DMS79 treated with DMSO at 0.1 percent for 48 hours (cell line): Measurements from ENCODE around the gene NRIP2.

ENCODE experiments used
- DNase-seq: peaks from one replicate; lab custom pipeline; 2025; lab: John Stamatoyannopoulos, UW

Gene NRIP2

GRCh38 chr12:2845280-2845679 lies 10.4 kb upstream of the NRIP2 start:
- DNase-seq: no peak

DNA sequence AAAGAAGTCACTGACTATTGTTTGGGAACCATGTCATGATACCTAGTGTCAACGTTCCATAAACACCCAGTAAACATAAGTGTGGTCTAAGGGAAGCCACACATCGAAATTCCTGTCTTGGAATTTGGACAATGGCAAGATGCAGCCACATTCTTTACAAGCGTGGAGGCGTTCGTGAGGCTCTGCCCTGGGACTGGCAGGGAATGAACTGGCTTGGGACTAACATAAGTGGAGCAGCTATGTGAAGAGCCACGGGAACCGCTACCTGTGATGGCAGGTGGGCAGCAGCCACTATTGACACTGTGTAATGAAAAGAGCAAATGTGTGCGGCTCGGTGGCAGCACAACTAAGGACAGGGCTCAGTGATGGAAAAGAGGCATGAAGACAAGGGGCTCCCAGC lies 10.0 kb upstream of the NRIP2 start:
- DNase-seq: no peak

DNA sequence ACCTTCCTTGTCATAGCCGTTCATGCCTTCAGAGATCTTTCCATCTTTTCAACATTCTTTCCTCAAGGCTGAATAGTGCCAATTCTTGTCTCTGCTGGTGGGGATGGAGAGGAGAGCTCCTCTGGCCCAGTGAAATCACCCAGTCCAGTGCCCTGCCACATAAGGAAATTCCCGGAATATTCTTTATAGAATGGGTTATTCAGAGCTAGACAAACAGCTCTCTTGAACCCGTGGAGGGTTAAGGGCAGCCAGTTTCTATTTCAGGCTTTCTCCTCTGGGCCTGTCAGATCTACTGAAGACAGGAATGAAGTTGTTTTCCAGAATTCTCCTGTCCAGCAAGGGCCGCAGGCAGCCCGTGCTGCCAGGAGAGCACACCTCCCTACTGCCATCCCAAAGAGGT lies 8.1 kb upstream of the NRIP2 start:
- no peak for DNase-seq

GRCh38 chr12:2841056-2841650 lies 6.3 kb upstream of the NRIP2 start:
- DNase-seq: peak; percentile 75

- DNase-seq: no peak
These were observed 1.7 kb upstream of the NRIP2 start for GRCh38 chr12:2836574-2836973.

GRCh38 chr12:2835691-2836403 lies 1.0 kb upstream of the NRIP2 start:
- no peak for DNase-seq

DNA sequence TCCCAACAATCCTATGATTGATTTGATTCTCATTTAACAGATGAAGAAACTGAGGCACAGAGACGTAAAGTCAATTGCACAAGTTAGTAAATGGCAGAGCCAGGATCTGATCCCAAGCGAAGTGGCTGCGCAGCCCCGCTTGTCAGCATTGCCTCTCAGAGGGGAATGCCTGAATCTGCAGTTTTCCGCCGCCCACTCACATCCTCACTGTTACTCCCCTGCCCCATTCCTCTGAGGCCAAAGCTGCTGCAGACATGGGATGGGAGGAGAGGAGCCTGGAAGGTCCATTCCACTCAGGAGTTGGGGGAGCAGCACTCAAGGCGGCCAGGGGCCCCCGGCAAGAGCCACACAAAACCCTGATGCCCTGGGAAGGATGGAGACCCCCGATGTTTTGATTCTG lies 1.0 kb downstream of the NRIP2 start:
- DNase-seq: no peak

DNA sequence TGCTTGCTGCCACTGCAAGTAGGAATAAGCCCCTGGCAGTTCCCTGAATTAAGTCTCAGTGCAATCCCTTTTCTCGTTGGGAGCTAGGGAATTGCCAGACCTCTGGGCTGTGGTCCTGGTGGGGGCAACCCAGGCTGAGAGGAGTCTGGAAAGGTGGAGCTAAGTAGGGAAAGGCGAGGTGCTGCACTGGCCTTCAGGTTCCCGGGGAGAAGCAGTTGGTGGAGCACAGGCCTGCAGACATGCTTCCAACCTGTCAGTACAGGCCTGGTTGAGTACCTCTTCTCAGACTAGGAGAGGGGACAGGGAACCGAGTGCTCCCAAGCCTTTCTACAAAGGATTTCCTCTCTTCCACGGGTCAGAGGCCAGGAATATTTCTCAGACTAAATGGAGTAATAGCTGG lies 1.5 kb downstream of the NRIP2 start:
- DNase-seq: peak; percentile 28

GRCh38 chr12:2832550-2833127 lies 2.2 kb downstream of the NRIP2 start:
- peak; percentile 6 for DNase-seq

GRCh38 chr12:2829275-2829674 lies 5.6 kb downstream of the NRIP2 start:
- no peak for DNase-seq

- DNase-seq: no peak
These were observed 7.9 kb downstream of the NRIP2 start for GRCh38 chr12:2826721-2827515.

DNA sequence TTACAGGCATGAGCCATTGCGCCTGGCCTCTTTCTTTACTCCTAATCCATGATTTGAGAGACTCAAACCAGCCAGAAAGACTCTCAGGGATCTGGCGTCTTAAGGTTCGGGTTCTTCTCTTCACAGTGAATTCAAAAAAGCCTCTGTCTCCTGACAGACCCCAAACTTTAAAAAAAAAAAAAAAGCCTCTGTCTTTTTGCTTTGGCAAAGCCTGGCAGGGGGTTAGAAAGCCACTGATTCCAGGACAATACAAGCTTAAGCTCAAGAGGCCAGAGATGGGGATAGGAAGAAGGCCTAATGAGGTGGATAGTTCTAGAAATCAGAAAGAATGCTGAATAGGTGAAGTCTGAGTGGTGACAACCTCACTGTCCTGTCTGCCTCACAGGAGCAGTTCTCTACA lies 8.8 kb downstream of the NRIP2 start:
- no peak for DNase-seq

DNA sequence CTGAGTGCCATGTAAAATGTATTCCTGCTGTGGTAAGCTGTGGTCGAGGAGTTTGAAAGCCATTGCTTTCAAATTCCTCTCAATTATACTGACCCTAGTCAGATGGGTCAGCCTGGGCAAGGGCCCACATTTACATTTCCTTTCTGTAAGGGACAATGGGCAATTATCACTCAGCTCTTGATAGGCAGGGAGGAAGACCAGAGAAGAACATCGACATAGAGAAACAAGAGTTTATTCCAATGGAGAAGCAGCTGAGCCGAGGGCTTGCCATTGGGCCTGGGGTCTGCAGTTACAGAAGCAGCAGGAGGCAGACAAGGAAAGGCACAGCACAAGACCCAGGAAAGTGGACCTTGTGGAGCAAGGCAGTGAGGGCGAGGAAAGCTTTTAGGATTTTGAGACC lies 9.7 kb downstream of the NRIP2 start:
- no peak for DNase-seq

GRCh38 chr12:2824541-2824940 lies 10.3 kb downstream of the NRIP2 start:
- no peak for DNase-seq

GRCh38 chr12:2823483-2823882 lies 11.4 kb downstream of the NRIP2 start:
- no peak for DNase-seq

DNA sequence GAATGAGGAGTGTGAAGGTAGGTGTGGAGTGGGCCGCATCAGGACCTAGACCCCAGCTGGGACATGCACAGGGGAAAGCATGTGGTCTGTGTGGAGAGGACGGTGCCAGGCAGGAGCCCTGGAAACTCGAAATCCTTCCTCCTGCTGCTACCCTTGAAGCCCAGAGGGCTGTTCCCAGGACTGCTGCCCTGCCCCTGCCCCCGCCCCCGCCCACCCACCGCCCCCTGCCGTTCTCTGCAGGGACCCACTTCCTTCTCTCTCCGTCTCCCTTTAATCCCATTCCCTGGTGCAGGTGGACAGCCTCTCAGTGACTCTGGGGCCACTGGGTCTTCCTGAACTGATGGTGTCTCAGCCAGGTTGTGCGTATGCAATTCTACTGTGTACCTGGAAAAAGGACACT lies 14.4 kb downstream of the NRIP2 start:
- no peak for DNase-seq

- no peak for DNase-seq
These were observed 15.0 kb downstream of the NRIP2 start for GRCh38 chr12:2819810-2820209.

- DNase-seq: peak; percentile 61
These were observed 21.3 kb downstream of the NRIP2 start for GRCh38 chr12:2813214-2814185.

DNA sequence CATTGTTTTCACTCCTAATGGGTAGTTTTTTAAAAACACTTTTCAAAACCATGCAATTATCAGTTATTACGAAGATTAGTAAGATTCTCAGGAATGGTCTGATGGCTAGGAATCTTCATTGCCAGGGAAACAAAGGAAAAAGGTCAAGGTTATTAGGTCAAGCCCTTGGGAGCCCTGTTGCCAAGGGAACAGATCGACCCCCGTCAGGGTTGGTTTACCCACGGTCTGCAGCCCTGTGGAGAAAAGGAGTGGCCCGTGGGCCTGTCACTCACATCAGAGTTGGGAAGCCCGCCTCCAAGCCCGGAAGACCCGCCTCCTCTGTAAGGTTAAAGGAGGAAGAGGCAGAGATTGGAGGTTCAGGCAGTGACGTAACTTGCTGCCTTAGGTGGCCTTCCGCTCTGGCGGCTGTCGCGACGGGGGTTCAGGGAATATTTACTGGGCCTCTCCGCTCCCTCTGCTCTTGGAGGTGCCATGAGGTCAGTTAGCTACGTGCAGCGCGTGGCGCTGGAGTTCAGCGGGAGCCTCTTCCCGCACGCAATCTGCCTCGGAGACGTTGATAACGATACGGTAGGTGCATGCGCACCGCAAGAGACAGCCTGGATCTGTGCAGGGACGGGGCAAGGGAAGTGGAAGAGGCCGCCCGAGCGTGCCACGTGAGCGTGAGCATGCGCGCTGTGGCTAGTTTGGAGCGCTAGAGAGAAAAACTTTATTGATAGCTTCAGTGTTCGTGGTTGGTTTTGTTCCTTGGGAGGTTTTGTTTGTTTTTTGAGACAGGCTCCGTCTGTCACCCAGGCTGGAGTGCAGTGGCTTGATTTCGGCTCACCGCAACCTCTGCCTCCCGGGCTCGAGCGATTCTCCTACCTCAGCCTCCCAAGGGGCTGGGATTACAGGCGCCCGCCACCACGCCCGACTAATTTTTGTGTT lies 22.3 kb downstream of the NRIP2 start, which contains the start of gene ITFG2:
TSS of gene ITFG2 (plus strand) at position 379 of the 924 bp plus-strand sequence. CDS start at position 472, 93 bp downstream.
- DNase-seq: peak; percentile 98

- DNase-seq: peak; percentile 41
These were observed 23.0 kb downstream of the NRIP2 start for GRCh38 chr12:2811801-2812200.
